ENCODE results near the gene CRISP3.

CRISP3 gene

DNA sequence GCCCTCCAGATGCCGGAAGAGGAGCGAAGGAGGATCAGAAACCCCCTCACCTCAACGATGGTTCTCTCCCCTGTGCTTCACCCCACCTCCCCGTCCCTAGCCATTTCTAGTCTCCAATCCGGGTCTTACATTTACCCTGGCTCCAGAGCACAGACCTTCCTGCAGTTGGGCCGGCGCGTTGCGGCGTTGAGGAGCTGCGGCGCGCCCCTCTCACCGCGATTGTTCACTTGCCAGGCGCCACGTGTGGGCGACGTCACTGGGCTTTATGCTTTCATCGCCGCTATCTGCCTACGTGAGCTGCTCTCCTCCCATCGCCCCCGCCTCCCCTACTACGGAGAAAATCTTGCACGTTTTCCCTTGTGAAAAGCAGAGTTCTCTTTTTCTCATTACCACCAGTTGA lies 30.8 kb downstream of the CRISP3 start, which contains the start of gene CRISP2:
TSS of gene CRISP2 (minus strand) at position 198 of the 400 bp plus-strand sequence. CDS start 4,347 bp downstream, outside the sequence.
- DNase-seq (ENCODE audit: extremely low read depth, low read depth) = no peak
- no peak within 1 kb of the TSS for H3K4me3 ChIP-seq (replicated peaks; ENCODE audit: low read depth, low read length)
- TF ChIP-seq CTCF (IDR thresholded peaks at IDR 0.05; ENCODE audit: low read depth, low read length, missing control alignments) = no peak

- no peak overlapping the region for H3K4me3 ChIP-seq (replicated peaks; ENCODE audit: low read depth, low read length)
- no peak for TF ChIP-seq CTCF (IDR thresholded peaks at IDR 0.05; ENCODE audit: low read depth, low read length, missing control alignments)
- DNase-seq (ENCODE audit: extremely low read depth, low read depth) = no peak
Observed at GRCh38 chr6:49698478-49698877, 45.7 kb downstream of the CRISP3 start.

DNA sequence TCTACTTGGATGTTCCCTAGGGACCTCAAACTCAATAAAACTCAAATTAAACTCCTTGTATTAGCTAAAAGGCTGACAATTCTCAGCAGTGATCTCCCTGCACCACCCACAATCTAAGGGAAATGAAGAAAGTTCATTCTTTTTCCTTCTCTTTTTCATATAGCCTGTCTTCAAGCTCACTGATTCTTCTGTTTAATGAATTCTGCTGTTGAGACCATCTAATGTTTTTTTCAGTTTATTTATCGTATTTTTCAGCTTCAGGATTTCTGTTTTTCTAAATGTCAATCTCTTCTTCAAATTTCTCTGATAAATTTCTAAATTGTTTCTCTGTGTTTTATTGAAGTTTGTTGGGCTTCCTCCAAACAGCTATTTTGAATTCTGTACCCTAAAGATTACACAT lies 50.7 kb downstream of the CRISP3 start:
- no peak for TF ChIP-seq CTCF (IDR thresholded peaks at IDR 0.05; ENCODE audit: low read depth, low read length, missing control alignments)
- DNase-seq (ENCODE audit: extremely low read depth, low read depth) = no peak
- no peak overlapping the region for H3K4me3 ChIP-seq (replicated peaks; ENCODE audit: low read depth, low read length)

GRCh38 chr6:49692534-49692933 lies 51.7 kb downstream of the CRISP3 start:
- no peak for TF ChIP-seq CTCF (IDR thresholded peaks at IDR 0.05; ENCODE audit: low read depth, low read length, missing control alignments)
- no peak overlapping the region for H3K4me3 ChIP-seq (replicated peaks; ENCODE audit: low read depth, low read length)
- DNase-seq (ENCODE audit: extremely low read depth, low read depth) = no peak

Measured in HFF-Myc (cell line).